Common myeloid progenitor, CD34-positive (primary cell): ENCODE results near the gene CEBPG.

Experiments used
- CTCF ChIA-PET: fragments of 350-600 bp; sonication (Branson Sonifier 250); formaldehyde crosslinking; loops from one replicate; lab custom pipeline; 2021; ENCODE audit warnings: antibody characterized with exemption; lab: Charles Lee
- POLR2A ChIA-PET: fragments of 350-600 bp; sonication (Branson Sonifier 250); formaldehyde crosslinking; loops from one replicate; lab custom pipeline; 2021; ENCODE audit warnings: antibody characterized with exemption; lab: Charles Lee
- DNase-seq, 3 donors: peaks; one replicate each; pipeline versions ENCODE4 v3.0.0 to v3.0.0-alpha.2; 2013
- H3K27ac ChIP-seq, 2 experiments: 1 replicate in 1 of 2; 2 replicates in 1 of 2; pipeline ENCODE4 v1.7.0; 2013; ENCODE audit warnings: inconsistent platforms in 2 of 2, low read length in 2 of 2, mild to moderate bottlenecking in 2 of 2, low read depth in 1 of 2, moderate library complexity in 1 of 2; ENCODE audit not compliant: severe bottlenecking in 2 of 2, insufficient read depth in 1 of 2, poor library complexity in 1 of 2
- H3K27me3 ChIP-seq, 5 experiments: replicated peaks in 2 of 5; 1 replicate in 3 of 5; 2 replicates in 2 of 5; pipeline versions ENCODE4 v1.6.1 to v1.7.0; 2013; ENCODE audit warnings: low read length in 4 of 5, mild to moderate bottlenecking in 2 of 5, moderate library complexity in 2 of 5, inconsistent platforms in 1 of 5; ENCODE audit not compliant: insufficient read depth in 5 of 5, control insufficient read depth in 4 of 5
- H3K36me3 ChIP-seq, 4 experiments: 1 replicate in 2 of 4; 2 replicates in 2 of 4; pipeline versions ENCODE4 v1.6.1 to v1.7.0; 2013; ENCODE audit warnings: low read length in 3 of 4, control low read depth in 1 of 4, mild to moderate bottlenecking in 1 of 4; ENCODE audit not compliant: control insufficient read depth in 4 of 4, insufficient read depth in 4 of 4
- H3K4me1 ChIP-seq, 4 experiments: 1 replicate in 3 of 4; 2 replicates in 1 of 4; pipeline versions ENCODE4 v1.6.1 to v1.7.1; 2013; ENCODE audit warnings: low read length in 3 of 4, mild to moderate bottlenecking in 3 of 4, control low read depth in 1 of 4, inconsistent platforms in 1 of 4, moderate library complexity in 1 of 4; ENCODE audit not compliant: control insufficient read depth in 4 of 4, insufficient read depth in 4 of 4; ENCODE audit errors: control extremely low read depth in 1 of 4
- H3K4me3 ChIP-seq, 7 experiments: 1 replicate in 4 of 7; 2 replicates in 3 of 7; pipeline versions ENCODE4 v1.5.1 to v1.7.0; 2013; ENCODE audit warnings: mild to moderate bottlenecking in 7 of 7, low read length in 6 of 7, moderate library complexity in 6 of 7, inconsistent platforms in 2 of 7, low read depth in 2 of 7, control low read depth in 1 of 7; ENCODE audit not compliant: insufficient read depth in 4 of 7, control insufficient read depth in 1 of 7; ENCODE audit errors: extremely low read depth in 1 of 7
- H3K9me3 ChIP-seq, 5 experiments: 1 replicate in 4 of 5; 2 replicates in 1 of 5; pipeline versions ENCODE4 v1.6.1 to v1.7.1; 2013; ENCODE audit warnings: low read length in 4 of 5, mild to moderate bottlenecking in 2 of 5, inconsistent platforms in 1 of 5, low read depth in 1 of 5, moderate library complexity in 1 of 5; ENCODE audit not compliant: control insufficient read depth in 4 of 5, insufficient read depth in 2 of 5; ENCODE audit errors: control extremely low read depth in 1 of 5
- WGBS: methylation state at CpG from one replicate; pipeline ENCODE4 v1.1.5; 2013; ENCODE audit not compliant: insufficient coverage; 5-methylcytosine and 5-hydroxymethylcytosine counted together

Gene CEBPG

GRCh38 chr19:33421368-33421767 is 47.9 kb downstream of the CEBPG start:
- Histone ChIP-seq H3K36me3 (no peaks in the 10 kb centered on the region), H3K27ac (no peak overlapping the region), H3K4me1 (peaks cover 0 to 3% (median 2%) of the 10 kb centered on the region in 4 experiments), H3K4me3 (no peak overlapping the region), H3K9me3 (no peaks in the 10 kb centered on the region), H3K27me3 (no peaks in the 10 kb centered on the region)
- WGBS: 100% methylated on average over 5 of the region's 7 CpGs
- CTCF ChIA-PET: no interaction called here
- POLR2A ChIA-PET: no interaction called here
- DNase-seq: no peak

GRCh38 chr19:33422369-33423180 is 49.1 kb downstream of the CEBPG start:
- Histone ChIP-seq H3K4me1 (no peaks in the 10 kb centered on the region), H3K9me3 (no peaks in the 10 kb centered on the region), H3K27ac (no peak overlapping the region), H3K36me3 (no peaks in the 10 kb centered on the region), H3K4me3 (no peak overlapping the region), H3K27me3 (no peaks in the 10 kb centered on the region)
- CTCF ChIA-PET: no interaction called here
- WGBS: 98% methylated on average over 3 of the region's 3 CpGs
- POLR2A ChIA-PET: no interaction called here
- DNase-seq: no peak

- CTCF ChIA-PET: no interaction called here
These were observed 50.7 kb downstream of the CEBPG start for GRCh38 chr19:33424181-33424580.

DNA sequence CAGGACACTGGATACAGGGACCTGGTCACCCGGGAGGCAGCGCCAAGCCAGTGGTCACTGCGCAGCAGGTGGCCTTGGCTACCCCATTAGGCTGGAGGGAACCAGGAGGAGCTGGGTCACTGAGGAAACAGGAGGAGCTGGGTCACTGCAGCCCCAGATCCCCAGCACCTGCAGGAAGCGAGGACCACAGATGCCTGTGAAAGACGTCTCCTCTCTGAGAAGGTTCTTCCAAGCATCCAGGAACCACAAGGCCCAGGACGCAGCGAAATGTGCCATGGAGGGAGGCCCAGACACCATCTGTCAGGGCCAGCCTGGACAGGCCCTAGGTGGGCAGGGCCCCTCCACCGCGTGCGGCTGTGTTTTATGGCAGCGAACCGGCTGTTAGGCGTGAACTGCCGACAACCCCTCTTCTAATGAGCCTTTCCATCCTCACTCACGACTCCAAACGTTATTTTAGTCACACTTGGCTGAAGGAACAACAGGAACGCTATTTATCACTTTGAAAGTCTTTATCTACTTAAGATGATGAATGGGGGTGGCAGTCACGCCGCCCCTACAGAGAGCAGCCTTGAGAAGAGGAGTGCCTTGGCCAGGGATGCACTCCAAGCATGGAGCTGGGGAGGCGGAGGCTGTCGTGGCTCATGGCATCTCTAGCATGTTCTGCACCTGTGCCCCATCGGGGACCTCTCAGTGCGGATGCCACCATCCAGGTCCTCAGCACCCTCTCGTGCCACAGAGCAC is 53.3 kb downstream of the CEBPG start:
- CTCF ChIA-PET: interaction anchor here (4.4 kb wide), 1 partner anchor 344 kb away, joined by 53 read pairs; no protein-coding TSS in a partner anchor
- WGBS: 97% methylated on average over 20 of the region's 24 CpGs
- POLR2A ChIA-PET: no interaction called here
- Histone ChIP-seq H3K27ac (no peak overlapping the region), H3K27me3 (no peaks in the 10 kb centered on the region), H3K9me3 (no peaks in the 10 kb centered on the region), H3K4me1 (no peaks in the 10 kb centered on the region), H3K4me3 (no peak overlapping the region), H3K36me3 (no peaks in the 10 kb centered on the region)
- DNase-seq: no peak

More at GRCh38 chr19:33424181-33424580, 50.7 kb downstream of the CEBPG start:
- no peaks in the 10 kb centered on the region for H3K4me1 ChIP-seq
- no peaks in the 10 kb centered on the region for H3K27me3 ChIP-seq
- no peak overlapping the region for H3K27ac ChIP-seq
- no peak for DNase-seq
- H3K9me3 ChIP-seq: no peaks in the 10 kb centered on the region
- no peak overlapping the region for H3K4me3 ChIP-seq
- H3K36me3 ChIP-seq: no peaks in the 10 kb centered on the region
- POLR2A ChIA-PET: no interaction called here
- 97% methylated on average over 6 of the region's 8 CpGs for WGBS

- Histone ChIP-seq H3K9me3 (no peaks in the 10 kb centered on the region), H3K4me3 (no peak overlapping the region), H3K27me3 (no peaks in the 10 kb centered on the region), H3K36me3 (no peaks in the 10 kb centered on the region), H3K27ac (no peak overlapping the region), H3K4me1 (no peaks in the 10 kb centered on the region)
- POLR2A ChIA-PET: no interaction called here
- DNase-seq: no peak
- CTCF ChIA-PET: interaction anchor here (4.4 kb wide), 1 partner anchor 343 kb away, joined by 53 read pairs; no protein-coding TSS in a partner anchor
- 95% methylated on average over 19 of the region's 22 CpGs for WGBS
These were observed 54.5 kb downstream of the CEBPG start for GRCh38 chr19:33427801-33428626.

- CTCF ChIA-PET: interaction anchor here (0.7 to 4.4 kb wide), 3 partner anchors 9 to 342 kb away, joined by 4 to 53 read pairs (median 4); no protein-coding TSS in a partner anchor
- POLR2A ChIA-PET: no interaction called here
- Histone ChIP-seq H3K27me3 (no peaks in the 10 kb centered on the region), H3K36me3 (no peaks in the 10 kb centered on the region), H3K27ac (no peak overlapping the region), H3K4me3 (no peak overlapping the region), H3K9me3 (no peaks in the 10 kb centered on the region), H3K4me1 (no peaks in the 10 kb centered on the region)
- 94% methylated on average over 4 of the region's 5 CpGs for WGBS
- DNase-seq: no peak
These were observed 55.2 kb downstream of the CEBPG start for GRCh38 chr19:33428627-33429125.
